Measurements from ENCODE around the gene PTPRT.
"Not testable (repeated sequence)": the region's sequence is repeated elsewhere in the genome, so short reads cannot be mapped to it uniquely, and the experiment has no call there.

The PTPRT gene

DNA sequence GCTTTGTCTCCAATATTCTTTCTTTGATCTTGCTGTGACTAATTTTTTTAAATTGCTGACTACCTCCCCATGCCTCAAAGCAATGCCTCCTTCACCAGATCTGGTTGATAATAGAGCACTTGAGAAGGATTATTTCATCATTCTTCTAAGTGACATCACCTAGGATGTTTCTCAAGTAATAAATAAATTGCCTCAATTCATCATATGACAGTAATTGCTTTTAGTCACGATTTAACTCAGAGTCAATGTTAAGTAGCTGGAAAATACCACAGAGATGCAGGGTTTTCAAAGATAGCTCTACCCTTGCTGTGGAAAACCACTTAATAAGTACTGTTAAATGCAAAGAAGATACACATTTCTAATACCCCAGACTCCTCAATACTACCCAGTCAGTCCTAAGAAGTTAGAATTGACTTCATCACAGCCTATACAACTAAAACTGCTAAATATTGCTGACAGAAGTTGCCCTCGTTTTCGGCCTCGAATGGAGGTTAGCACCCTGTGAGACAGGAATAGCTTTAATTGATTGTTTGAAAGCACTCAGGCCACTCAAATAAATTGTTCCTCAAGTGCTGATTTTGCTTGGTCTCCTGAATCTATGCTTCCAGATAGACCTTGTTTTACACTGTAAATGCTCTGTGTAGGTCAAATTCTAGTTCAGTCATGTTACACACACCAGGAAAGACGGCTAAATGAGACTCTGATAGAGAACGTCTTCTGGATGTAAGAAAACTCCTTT is 931.0 kb downstream of the PTPRT start:
- no peak for FAIRE-seq

DNA sequence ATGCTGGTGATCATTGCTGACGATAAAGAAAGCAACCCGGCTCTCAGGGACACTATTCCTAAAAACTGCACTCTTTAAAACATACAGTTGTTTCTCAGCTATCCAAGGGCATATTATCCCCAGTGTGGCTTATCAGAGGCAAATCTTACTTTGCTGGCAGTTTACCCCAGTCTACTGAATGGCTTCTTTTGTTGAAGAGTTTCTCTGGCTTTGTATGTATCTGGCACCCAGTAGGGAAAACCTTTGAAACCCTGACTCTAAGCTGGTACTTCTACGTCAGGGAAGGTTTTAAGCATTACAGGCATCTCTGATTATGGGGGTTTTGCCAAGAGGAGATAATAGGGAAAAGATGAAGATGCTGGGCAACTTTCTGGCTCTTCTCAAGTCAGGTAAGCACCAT is 933.9 kb downstream of the PTPRT start:
- FAIRE-seq = no peak

DNA sequence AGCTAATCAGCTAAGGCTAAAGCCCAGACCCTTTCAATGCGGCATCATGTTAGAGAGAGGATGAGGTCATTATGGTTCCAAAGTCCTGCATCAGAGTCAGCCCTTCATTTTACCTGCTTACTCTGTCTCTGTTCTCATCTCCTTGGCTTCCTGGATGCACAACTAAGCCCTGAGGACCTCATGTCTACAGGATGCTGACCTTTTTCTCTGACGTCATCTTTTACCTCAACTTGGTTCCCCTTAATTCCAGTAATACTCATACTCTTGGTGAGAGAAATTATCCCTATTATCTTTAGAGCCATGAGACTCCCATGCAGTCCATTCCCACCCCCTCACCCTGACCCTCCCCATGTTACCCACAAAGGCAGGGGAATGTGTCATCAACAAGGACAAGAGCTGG is 935.0 kb downstream of the PTPRT start:
- no peak for FAIRE-seq

DNA sequence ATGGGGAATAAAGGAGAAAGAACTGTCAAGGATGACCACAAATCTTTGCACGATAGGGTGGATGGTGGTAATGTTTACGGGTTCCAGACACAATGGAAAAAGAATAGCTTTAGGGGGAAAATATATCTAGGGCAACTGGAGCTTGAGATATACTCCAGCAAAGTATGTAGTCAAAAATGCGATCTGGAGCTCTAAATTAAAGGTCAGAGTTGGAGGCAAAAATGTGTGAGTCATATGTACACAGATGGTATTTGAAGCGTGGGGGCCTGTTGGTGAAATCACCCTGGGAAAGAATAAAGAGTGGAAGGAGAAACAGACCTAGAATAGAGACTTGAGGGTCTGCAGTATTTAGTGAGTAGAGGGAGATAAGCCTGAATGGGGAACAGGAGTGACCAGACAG is 937.6 kb downstream of the PTPRT start:
- no peak for FAIRE-seq

DNA sequence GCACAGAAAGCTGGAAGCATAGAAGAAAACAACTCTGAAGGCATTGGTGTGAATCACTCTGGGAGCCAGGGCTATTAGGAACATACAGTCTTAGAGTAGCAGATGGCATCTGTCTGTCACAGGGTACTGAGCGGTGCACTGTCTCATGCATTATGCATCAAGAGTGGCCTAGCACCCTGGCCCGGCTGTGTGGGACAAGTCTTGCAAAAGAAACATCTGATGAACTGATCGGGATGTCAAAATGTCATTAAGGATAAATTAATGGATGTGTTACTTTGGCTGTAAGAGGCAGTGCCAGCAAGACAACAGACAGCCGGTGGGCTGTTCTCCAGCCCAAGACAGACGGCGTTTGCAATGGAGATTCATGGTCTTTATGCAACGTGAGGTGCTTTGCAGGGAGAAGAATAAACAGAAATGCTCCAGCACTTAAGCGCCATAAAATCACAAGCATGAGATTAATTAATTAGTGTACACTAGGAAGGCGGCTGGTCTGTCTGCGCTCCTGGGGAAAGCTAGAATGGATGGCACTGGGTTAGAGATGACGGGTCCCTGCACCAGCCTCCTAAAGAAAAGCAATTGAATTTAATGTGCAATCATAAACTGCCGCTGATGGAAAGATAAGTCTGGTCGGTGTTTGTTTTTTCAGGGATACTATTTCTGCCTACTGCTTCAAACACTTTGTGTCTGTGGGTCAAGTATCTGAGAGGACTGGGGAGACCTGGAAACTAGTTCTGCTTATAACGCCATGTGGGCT is 970.9 kb downstream of the PTPRT start:
- FAIRE-seq = no peak

DNA sequence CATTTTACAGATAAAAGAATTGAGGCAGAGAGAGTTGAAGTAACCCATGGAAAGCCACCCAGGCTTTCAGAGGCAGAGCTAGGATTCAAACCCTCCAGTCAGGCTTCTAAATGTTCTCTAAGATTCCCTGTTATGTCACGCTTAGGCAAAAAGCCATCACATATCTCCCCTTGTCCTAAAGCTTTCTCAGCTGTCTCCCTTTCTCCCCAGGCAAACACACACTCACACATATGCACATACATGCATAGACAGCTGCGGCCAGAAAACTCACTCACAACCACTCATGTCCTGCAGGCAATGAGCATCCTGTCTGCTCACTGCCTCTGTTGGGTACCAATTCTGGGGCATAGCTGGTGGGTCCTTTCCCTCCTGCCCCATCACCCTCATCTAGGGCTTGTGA is 975.6 kb downstream of the PTPRT start:
- no peak for FAIRE-seq

DNA sequence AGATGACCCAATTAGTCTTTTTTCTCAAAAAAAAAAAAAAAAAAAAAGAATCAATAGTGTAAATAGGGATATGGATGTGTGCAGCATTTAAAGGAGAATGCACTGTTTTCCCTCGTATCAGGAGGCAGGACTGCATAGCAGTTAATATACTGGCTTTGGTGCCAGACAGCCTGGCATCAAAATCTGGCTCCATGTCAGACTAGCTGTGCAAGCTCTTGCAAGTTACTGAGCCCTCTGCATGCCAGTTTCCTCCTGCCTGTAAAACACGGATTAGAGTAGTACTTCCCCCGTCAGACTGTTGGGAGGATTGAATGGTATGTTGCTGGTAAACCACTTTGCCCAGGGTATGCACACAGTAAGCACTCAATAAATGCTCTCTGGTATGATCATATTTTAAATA is 977.3 kb downstream of the PTPRT start:
- no peak for FAIRE-seq

DNA sequence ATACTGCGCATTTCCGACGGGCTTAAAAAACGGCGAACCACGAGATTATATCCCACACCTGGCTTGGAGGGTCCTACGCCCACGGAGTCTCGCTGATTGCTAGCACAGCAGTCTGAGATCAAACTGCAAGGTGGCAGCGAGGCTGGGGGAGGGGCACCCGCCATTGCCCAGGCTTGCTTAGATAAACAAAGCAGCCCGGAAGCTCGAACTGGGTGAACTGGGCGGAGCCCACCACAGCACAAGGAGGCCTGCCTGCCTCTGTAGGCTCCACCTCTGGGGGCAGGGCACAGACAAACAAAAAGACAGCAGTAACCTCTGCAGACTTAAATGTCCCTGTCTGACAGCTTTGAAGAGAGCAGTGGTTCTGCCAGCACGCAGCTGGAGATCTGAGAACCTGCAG is 983.1 kb downstream of the PTPRT start:
- FAIRE-seq = not testable (repeated sequence)

DNA sequence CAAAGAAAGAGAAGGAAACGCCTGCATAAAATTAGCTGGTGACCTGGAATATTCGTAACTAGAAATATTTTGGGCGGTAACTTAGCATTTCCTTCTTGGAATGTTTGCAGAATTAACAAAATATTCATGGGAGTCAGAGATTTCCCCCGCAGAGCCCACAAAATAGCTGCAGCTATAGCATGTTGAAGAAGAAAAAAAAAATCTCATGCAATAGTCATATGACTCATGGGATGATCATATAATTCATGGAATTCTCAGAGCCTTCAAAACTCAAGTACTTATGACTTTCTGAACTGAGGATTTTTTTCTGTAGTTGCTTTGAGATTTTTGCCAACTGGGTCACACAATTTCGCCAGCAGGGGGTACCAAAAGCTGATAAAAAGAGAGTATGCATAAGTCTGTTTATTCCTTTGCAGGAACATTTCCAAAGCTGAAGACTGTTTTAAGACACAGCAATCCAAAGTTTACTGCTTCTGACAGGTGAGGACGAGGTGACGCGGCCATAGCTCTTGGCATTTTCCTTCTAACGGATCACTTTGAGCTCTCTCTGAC is 985.5 kb downstream of the PTPRT start:
- no peak for FAIRE-seq

DNA sequence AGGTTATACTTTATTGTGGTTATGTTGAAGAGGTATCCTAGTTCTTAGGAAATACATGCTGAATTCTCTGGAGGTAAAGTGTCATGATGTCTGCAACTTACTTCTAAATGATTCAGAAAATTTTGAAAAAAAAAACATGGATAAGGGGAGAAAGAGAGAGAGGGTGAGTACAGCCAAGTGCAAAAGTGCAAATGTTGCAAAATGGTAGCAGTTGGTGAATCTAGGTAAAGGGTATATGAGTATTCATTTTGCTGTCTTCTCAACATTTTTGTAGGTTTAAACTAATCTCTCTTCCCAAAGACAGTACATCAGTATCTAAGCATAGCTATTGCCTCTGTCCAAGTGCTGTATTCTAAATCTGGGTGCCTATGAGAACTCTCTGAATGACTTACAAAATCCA is 992.1 kb downstream of the PTPRT start:
- FAIRE-seq = no peak

DNA sequence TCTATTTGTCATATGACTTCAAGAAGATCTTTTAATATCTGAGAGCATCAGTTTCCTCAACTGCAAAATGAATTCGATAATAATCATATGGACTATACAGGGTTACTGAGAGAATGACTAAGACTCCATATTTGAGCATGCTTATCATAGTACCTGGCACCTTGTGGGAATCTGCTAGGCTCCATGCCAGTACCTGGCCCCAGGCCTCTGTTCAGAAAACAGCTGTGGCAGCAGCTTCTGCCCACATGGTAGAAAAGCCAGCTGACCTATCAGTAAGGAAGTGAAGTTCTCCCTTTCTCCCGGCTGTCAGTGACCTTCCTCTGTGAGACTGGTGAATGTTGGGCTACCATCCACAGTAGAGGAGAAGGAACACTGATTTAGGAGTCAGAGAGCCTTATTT is 996.6 kb downstream of the PTPRT start:
- no peak for FAIRE-seq

DNA sequence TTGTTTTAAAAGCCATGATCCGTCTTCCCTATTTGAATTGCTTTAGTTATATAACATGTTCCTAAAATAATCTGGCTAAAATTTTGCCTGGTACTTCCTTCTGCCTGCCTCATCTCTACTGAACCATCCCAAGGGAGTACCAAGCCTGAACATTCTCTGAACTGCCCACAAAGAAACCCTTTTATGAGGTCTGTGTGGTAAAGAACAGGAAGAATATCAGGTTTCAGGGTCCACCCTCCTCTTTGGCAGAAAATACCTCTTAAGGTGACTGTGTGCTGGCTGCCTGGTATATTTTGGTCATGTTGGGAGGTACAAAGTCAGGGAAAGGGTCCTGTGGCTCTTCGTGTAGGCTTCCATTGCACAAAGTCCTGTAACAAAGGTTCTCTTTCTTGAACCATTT is 997.4 kb downstream of the PTPRT start:
- FAIRE-seq = no peak

DNA sequence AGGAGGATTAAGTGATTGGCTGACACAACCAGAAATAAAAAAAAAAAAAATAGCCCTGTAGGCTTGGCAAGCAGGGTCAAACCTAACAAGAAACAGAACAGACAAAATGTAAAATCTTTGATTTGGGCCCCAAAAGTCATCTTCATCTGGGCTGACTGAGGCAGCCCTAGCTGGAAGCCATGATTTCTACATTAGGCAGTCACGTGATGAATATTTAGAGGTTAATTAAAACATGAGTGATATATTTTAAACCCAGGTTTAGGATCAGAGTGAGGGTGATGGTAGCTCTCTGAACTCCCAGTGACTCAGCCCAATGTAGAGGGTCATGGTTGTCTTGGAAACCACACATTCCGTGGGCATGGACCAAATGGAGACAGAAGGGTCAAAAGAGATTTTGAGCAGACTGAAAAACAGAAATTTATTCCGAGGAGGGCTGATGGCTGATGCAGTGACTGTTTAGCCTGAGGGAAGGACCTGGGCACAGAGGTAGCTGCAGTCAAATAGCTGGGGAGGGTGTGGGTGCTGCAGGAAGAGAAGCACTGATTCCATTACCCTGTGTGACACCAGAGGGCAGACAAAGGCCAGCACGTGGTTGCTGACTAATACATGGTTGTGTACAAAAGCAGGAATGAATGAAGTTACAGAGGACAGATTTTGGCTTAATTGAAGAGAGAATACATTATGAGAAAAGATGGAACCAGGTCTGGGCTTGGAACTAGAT is 998.4 kb downstream of the PTPRT start:
- FAIRE-seq = no peak

DNA sequence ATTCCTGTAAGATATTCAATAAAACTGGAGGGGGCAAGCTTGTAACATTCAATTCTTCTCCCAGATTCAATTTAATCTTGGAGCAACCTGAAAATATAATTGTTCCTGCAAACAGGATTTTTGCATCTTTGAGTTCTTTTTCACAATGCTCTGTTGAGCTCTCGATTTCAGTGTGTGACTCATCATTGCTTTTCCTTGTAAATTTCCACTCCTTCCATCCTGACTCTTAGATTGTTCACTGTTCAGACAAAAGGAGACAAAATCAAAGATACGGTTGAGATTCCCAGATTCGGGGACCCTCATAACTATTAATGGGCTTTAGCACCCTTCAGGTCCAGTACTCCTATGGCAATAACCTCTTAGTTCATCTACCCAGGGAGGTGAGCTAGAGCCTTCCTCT is 999.6 kb downstream of the PTPRT start:
- FAIRE-seq = no peak

DNA sequence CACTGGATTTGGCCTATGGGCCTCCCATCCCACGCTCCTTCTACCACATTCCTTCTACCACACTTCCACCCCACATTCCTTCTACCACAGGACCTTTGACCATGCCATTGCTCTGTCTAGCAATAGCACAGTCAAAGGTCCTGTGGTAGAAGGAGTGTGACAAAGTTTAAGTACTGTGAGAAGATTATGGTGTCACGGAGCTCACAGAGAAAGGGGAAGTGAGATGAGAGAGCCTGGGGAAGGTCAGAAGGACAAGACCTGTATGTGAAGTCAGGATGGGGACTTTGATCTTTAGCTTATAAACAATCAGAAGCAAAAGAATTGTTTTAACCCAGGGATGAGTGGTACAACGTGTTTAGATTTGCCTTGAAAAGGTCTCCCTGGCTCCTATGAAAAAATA is 1003.4 kb downstream of the PTPRT start:
- FAIRE-seq = no peak

DNA sequence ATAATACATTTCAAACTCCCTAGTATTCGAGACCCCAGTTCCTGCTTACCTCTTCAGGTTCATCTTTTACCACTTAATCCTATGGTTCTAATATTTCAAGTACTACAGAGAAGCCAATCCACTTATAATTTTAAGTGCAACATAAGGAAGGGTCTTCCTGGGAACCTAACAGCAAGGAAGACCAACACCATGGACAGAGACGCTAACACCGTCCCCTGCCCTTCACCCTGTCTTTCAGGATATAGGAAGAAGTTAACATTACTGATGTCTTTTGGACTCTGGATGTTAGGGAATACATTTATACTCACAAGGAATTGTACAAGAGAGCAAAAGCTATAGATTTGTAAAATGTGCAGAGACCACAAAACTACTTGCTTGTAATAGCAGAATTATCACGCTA is 1006.6 kb downstream of the PTPRT start:
- FAIRE-seq = no peak

DNA sequence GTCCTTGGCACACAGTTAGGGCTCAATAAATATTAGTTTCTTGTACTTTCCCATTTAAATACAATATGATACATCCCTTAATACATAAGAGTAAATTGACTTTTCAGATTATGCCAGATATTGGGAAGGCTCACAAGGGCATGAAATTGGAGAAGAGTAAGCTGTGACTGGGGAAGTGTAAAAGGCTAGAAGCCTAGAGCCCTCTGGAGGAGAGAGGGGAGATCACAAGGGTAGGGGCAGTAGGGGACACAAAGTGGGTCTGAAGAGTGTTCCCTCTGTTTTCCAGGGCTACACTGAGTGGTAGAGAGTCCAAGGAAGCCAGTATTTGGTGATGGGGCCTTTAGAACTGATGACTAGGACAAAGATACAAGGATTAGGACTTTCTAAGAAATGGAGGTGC is 1008.6 kb downstream of the PTPRT start:
- FAIRE-seq = no peak

DNA sequence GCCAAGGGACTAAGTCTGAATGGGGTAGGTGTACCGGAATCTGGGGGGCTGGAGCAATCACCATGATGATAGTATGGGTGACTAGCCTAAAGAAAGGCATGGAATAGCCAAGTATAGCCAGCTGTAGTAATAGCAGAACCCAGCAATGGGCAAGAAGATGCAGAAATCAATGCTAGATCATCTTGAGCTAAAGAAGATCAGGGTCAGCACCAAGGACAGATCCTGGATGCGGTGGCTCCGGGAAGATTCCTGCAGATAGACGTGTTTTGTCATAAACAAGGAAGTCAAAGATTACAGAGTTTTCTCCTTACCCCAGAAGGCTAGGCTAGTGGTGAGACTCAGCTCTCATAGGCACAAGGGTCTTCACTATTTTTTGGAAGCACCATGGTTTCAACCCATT is 1009.9 kb downstream of the PTPRT start:
- no peak for FAIRE-seq

DNA sequence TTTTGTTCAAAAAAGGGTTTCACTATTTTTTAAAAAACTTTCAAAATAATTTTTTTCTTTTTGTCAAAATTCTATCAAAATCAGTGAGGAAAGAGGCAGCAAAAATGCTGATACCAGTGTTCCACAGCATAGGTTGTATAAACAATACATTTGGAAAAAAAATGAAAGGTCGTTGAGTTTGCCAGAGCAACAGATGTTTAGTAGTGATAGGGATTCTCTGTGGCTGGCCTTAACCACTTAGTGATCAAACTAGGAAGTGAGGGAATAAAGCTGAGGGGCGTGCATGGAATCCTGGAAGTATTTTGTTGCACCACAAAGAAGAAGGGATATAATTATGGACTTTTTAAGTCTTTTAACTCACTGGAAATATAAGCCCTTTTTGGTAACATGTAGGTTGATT is 1016.3 kb downstream of the PTPRT start:
- no peak for FAIRE-seq

DNA sequence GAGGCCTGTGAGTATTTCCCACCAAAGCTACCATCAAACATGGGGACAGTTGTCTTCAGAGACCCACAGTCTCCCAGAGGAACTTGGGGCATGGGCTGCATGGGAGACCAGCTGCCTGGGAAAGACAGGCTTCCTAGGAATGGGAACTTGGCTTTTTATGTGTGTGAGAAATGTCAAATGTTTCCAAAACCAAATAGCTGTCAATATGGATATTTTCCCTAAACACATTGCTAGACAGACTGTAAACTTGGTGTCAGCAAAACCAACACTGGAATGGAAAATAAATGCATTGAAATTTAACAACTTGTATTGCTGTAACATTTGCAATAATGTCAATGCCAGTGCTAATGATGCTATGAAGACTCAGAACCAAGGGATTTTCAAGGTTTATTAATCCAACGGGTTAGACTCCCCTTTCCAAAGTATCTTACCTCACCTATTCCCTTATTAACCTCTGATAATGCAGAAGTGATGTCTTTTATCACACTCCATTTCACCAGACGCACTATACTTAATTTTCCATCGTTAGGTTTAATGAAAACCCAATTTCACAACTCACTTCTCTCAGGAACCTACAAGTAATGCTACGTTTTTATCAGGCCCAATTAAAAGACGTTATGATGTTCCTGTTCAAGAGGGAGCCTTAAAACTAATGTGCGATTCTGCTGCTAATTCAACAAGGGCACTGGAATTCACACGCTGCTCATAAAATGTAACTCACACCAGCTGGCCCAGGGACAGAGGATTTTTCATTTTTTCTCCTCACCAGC is 1025.4 kb downstream of the PTPRT start:
- no peak for FAIRE-seq

DNA sequence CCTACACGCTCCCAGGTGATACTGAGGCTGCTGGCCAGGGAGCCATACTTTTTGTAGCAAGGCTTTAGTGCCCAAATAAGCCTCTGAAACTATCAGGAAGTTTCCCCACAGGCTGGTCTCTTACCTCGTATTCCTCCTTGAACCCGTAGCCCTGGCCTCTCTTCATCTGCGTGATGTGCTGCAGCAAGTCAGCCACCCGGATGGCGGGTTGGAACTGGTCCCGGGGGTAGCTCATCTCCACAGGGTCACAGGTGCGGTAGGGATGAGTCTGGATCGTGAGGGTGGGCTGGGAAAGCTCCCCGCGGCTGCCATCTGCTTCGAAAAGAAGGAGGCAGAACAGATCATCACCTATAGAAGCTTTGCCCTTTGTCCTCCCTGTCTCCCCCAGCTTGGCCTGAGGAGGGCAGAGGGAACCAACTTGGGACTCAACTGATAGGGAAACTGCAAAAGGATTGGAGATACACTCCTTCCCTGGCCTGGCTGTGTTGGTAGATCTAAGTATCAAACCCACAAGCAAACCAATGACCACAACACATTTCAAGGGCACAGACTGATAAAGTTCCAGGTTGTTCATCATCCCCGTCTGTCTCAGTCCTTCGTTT is 1028.4 kb downstream of the PTPRT start:
- no peak for FAIRE-seq

DNA sequence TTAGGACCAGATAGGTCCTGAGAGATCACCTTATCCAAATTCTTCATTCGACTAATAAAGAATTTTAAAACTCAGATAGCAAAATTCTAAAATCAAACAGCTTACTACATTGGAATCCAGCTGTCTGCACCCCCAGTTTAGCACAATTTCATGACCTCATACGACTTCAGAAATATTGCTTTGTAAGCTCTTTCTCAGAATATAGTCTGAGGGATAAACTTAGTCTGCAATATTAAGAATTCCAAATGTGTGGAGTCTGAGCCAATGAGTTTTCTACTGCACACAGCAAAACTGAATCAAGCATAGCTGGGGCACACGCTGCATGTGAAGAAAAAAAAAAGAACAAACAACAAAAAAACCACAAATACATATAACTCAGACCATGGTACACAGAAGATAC is 1029.9 kb downstream of the PTPRT start:
- no peak for FAIRE-seq

DNA sequence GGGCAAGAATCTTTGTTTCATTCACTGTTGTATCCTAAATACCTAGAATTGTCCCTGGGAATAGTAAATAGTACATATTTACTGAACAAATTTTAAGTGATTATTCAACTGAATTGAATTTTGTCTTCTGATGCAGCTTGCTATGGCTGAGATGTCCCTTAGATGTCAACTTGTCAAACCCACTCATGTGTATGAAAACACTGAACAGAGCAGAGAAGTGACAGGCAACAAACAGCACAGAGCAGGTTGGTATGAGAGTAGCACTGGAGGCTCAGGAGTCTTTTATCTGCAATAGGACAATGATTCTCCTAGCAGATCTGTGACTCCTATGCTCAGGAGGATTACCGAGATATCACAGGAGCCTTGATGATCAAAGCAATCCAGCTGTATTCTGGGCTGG is 1031.4 kb downstream of the PTPRT start:
- FAIRE-seq = no peak

Measured in TTC549 (cell line).